GM12878 (cell line): ENCODE data around the gene MIA.

Source experiments
- ASH2L ChIP-seq: fragments of 300-600, 200-600 bp; sonication (generic); IDR thresholded peaks from 2 replicates; pipeline ENCODE4 v1.6.1; 2017; ENCODE audit warnings: low read depth, mild to moderate bottlenecking, borderline replicate concordance
- CHD2 ChIP-seq: IDR thresholded peaks from 2 replicates; pipeline ENCODE4 v1.6.1; 2011; ENCODE audit warnings: low read depth, low read length, improper control_type of control experiment, borderline replicate concordance
- CREB1 ChIP-seq: IDR thresholded peaks from 2 replicates; pipeline ENCODE4 v1.6.1; 2012; ENCODE audit warnings: low read depth, mild to moderate bottlenecking, inconsistent platforms
- EZH2 ChIP-seq: IDR thresholded peaks from 2 replicates; pipeline ENCODE4 v1.6.1; 2012; ENCODE audit warnings: low read depth, mild to moderate bottlenecking, control low read depth, inconsistent platforms, low read length, borderline replicate concordance; ENCODE audit not compliant: control insufficient read depth
- NRF1 ChIP-seq: conservative IDR thresholded peaks from 2 replicates; pipeline ENCODE4 v1.6.1; 2011; ENCODE audit warnings: mild to moderate bottlenecking, low read depth, low read length, improper control_type of control experiment
- POLR2A ChIP-seq: IDR thresholded peaks from 2 replicates; pipeline ENCODE4 v1.6.1; 2011; ENCODE audit warnings: low read depth, mild to moderate bottlenecking, low read length
- SP1 ChIP-seq: IDR thresholded peaks from one replicate; pipeline ENCODE4 v1.6.1; 2011; ENCODE audit warnings: low read depth, low read length
- TBL1XR1 ChIP-seq: IDR thresholded peaks from 2 replicates; pipeline ENCODE4 v1.6.1; 2012; ENCODE audit warnings: low read depth, low read length, improper control_type of control experiment
- ZNF384 ChIP-seq: IDR thresholded peaks from 2 replicates; pipeline ENCODE4 v1.6.1; 2012; ENCODE audit warnings: low read depth, mild to moderate bottlenecking, low read length, improper control_type of control experiment, borderline replicate concordance
- TF ChIP-seq, protein P1 (sequence below): IDR thresholded peaks from 2 replicates; pipeline ENCODE4 v1.6.1; 2012; ENCODE audit warnings: mild to moderate bottlenecking, low read depth, low read length
- TF ChIP-seq, protein P2 (sequence below), 3 experiments: IDR thresholded peaks in 2 of 3; conservative IDR thresholded peaks in 1 of 3; 2 replicates each; pipeline ENCODE4 v1.5.1; 2011; ENCODE audit warnings: low read depth in 3 of 3, low read length in 3 of 3, mild to moderate bottlenecking in 3 of 3, control low read depth in 2 of 3, moderate library complexity in 2 of 3, inconsistent platforms in 1 of 3, mixed read lengths in 1 of 3; ENCODE audit not compliant: control insufficient read depth in 2 of 3, insufficient read depth in 1 of 3; ENCODE audit errors: extremely low read depth in 1 of 3

DNA sequence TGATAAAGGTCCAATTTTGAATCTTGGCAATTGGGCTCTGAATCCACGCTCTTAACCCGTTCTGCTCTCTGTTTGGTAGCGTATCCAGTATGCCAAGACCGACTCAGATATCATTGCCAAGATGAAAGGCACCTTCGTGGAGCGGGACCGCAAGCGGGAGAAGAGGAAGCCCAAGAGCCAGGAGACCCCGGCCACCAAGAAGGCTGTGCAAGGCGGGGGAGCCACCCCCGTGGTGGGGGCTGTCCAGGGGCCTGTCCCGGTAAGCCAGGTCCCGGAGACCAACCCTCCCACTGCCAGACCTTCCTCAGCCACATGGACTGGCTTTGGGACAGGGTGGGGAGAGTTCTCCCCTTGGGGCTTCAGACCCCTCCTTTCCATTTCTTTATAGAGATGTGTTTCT is 16.0 kb upstream of the MIA start:
- TF ChIP-seq ASH2L (no peak), EZH2 (no peak), SP1 (no peak), TBL1XR1 (no peak), POLR2A (no peak), CREB1 (no peak), ZNF384 (no peak), NRF1 (no peak), CHD2 (no peak)
- TF ChIP-seq, protein P1, sequence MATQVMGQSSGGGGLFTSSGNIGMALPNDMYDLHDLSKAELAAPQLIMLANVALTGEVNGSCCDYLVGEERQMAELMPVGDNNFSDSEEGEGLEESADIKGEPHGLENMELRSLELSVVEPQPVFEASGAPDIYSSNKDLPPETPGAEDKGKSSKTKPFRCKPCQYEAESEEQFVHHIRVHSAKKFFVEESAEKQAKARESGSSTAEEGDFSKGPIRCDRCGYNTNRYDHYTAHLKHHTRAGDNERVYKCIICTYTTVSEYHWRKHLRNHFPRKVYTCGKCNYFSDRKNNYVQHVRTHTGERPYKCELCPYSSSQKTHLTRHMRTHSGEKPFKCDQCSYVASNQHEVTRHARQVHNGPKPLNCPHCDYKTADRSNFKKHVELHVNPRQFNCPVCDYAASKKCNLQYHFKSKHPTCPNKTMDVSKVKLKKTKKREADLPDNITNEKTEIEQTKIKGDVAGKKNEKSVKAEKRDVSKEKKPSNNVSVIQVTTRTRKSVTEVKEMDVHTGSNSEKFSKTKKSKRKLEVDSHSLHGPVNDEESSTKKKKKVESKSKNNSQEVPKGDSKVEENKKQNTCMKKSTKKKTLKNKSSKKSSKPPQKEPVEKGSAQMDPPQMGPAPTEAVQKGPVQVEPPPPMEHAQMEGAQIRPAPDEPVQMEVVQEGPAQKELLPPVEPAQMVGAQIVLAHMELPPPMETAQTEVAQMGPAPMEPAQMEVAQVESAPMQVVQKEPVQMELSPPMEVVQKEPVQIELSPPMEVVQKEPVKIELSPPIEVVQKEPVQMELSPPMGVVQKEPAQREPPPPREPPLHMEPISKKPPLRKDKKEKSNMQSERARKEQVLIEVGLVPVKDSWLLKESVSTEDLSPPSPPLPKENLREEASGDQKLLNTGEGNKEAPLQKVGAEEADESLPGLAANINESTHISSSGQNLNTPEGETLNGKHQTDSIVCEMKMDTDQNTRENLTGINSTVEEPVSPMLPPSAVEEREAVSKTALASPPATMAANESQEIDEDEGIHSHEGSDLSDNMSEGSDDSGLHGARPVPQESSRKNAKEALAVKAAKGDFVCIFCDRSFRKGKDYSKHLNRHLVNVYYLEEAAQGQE: no peak
- TF ChIP-seq, protein P2, sequence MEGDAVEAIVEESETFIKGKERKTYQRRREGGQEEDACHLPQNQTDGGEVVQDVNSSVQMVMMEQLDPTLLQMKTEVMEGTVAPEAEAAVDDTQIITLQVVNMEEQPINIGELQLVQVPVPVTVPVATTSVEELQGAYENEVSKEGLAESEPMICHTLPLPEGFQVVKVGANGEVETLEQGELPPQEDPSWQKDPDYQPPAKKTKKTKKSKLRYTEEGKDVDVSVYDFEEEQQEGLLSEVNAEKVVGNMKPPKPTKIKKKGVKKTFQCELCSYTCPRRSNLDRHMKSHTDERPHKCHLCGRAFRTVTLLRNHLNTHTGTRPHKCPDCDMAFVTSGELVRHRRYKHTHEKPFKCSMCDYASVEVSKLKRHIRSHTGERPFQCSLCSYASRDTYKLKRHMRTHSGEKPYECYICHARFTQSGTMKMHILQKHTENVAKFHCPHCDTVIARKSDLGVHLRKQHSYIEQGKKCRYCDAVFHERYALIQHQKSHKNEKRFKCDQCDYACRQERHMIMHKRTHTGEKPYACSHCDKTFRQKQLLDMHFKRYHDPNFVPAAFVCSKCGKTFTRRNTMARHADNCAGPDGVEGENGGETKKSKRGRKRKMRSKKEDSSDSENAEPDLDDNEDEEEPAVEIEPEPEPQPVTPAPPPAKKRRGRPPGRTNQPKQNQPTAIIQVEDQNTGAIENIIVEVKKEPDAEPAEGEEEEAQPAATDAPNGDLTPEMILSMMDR (IDR thresholded peaks at IDR 0.05 in 2 of 3, conservative IDR thresholded peaks at IDR 0.05 in 1 of 3; ENCODE audit: control insufficient read depth in 2 of 3, extremely low read depth in 1 of 3, insufficient read depth in 1 of 3, low read depth in 3 of 3, low read length in 3 of 3): no peak
